ENCODE data around the gene GGTLC3.
"Not testable (repeated sequence)": the region's sequence is repeated elsewhere in the genome, so short reads cannot be mapped to it uniquely, and the experiment has no call there.

GGTLC3 gene

DNA sequence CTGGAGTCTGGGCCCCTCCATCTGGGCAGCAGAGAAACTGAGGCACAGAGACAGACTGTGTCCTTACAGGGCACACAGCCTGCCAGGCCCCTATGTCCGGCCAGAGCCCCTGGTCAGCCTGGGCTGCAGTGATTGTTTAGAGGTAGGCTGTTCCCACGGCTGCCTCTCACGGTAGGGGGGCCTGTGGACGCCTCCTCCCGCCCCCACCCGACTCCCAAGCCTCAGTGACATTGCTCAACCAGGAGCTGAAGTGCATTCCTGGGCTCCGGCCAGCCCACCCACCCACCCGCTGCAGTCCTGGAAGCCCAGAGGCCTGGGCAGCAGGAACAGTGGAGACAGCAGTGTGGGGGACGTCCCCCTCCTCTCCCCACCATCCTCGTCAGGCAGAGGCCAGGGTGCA, 4.5 kb downstream of the GGTLC3 start:
- DNase-seq (ENCODE audit: low read depth in 2 of 2), result not testable (repeated sequence)

DNA sequence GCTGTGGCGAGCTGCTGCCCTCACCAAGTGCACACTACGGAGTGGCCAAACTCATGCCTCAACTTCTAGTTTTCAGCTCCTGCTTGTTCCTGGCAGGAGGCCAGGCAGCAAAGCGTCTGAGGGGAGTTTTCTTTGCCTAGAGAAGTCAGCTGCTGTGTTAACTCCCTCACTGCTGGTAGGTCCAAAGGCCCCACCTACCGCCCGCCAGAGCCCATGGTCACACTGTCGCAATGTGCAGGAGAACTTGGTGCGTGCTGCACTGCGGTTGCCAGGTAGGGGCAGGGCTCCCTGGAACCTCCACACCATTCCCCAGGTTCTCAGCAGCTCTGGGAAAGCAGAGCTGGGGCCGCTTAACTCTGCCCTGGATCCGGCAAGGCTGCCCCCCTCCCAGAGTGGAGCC, 5.6 kb downstream of the GGTLC3 start:
- not testable (repeated sequence) for DNase-seq (ENCODE audit: low read depth in 2 of 2)

DNA sequence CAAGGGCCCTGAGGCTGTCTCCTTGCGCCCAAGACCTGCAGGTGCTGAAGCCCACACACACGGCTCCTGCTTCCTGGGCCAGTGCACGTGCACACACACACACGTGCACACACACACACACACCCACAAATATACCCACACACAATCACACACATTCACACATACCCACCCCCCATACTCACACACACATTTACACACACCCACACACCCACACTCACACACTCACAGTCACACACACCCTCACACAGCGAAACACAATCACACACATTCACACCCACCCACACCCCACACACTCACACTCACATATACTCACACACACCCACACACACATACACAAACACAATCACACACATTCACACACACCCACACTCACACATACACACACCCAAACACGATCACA, 6.6 kb downstream of the GGTLC3 start:
- not testable (repeated sequence) for DNase-seq (ENCODE audit: low read depth in 2 of 2)

DNA sequence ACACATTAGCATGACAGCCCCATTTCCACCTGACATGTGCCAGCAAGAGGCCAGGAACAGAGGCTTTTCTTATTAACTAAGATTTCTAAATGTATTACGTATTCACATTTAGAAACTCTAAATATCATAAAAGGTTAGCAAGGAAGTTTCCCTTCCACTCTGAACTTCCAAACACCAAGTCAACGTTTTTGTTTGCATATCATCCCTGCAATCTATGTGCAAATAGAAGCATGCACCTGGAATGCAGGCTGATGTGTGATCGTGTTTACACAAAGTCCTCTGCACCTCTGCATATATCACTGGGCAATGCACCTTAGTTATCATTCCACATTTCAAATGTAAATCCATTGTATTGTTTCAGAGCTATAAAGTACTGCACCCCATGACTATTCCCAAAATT, 21.7 kb downstream of the GGTLC3 start:
- not testable (repeated sequence) for DNase-seq (ENCODE audit: low read depth in 2 of 2)
